Activated T-helper 1 cell treated with anti-CD3 and anti-CD28 coated beads, Interleukin-2, amount 50 U/mL, for 16 hours (primary cell): Measurements from ENCODE around the gene HEPACAM.
"Not testable (repeated sequence)": the region's sequence is repeated elsewhere in the genome, so short reads cannot be mapped to it uniquely, and the experiment has no call there.

Experiments
- DNase-seq, 2 donors: peaks; one replicate each; pipeline ENCODE4 v3.0.0-alpha.2; 2020; ENCODE audit warnings: low read depth in 1 of 2, low spot score in 1 of 2

Gene HEPACAM

DNA sequence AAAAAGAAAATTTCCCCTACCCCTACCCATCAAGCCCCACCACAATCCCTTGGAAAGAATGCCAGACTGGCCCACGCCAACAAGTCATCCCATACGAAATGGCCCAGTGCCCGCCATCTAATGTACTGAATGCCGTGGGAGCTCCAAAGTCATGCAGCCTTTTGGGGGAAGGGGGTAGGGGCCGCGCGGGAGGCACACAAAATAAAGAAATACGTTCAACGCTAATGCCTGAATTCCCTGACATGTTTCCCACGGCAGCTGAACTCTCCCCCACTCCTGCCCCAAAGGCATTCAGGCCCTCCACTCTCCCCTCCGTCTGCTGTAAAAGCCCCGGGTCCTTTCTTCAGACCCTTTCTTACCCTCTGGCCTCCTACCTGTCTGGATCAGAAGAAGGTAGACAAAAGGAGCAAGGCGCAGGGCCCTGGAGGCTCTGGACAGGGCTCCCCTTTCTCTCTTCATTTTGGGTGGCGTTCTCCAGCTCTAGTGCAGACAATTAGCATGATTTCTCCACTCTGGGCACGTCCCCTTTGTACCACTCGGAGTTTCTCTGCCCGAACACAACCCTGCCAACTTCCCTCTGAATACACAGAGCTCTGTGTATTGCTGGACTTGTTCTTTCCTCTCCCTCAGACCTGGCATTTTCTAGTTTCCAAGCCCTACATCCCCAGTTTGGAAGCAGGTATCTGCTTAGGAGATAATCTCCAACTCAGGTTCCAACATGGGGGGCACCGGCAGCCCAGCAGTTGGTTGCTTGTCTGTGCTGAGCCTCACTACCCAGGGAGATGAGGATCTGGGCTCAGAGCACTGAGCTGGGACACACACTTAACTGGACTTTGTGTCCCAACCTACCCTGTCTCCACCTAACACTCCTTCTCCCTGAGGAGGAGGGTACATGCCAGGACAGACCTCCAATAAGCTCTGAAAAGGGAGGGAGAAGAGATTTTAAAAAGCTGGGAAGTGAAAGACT lies at the start of gene HEPACAM:
Gene HEPACAM, minus strand, starts transcription at position 500 of the 967 bp plus-strand sequence. Its CDS starts 41 bp downstream, at position 459.
- no peak for DNase-seq

GRCh38 chr11:124984512-124984854 lies 48.6 kb upstream of the HEPACAM start:
- no peak for DNase-seq

DNA sequence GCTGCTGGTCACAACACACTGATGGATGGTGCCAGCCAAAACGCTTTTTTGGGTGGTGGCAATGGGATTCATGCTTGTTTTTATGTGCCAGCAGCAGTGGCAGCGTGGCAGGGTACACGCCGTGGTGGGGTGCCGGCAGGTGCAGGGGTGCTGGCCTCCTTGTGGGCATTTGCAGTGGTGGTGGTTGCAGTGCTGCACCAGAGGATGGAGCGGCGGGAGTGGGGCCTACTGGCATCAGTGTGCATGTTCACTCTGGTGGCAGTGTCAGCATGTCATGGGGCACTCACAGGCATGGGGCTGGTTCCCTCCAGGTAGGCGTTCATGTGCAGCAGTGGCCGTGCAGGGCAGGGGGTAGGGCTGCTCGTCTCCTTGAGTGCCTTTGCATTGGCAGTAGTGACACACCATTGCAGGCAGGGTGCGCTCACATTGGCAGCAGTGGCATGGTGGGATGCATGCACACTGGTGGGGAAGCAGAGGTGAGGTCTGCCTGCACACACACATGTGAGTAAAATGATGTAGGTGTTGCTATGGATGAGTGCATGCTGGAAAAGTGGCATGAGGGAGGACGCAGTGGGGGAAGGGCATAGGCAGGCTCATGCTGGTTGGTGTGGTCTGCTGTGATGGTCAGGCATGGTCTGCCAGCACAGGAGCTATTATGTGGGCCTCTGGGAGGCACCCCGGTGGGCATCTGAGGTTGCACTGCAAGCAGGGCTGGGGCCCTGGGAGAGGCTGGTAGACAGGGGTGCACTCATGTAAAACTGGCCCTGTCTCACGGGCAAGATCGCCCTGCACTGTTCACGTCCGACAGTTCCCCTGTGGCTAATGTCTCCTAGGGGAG lies 48.0 kb upstream of the HEPACAM start:
- no peak for DNase-seq

DNA sequence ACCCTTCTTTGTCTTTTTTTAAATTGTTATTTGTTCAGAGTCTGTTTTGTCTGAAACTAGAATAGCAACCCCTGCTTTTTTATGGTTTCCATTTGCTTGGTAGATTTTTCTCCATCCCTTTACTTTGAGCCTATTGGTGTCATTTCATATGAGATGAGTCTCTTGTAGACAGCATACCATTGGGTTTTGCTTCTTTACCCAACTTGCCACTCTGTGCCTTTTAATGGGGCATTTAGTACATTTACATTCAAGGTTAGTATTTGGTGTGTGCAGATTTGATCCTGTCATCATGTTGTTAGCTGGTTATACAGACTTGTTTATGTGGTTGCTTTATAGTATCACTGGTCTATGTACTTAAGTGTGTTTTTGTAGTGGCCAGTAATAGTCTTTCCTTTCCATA lies 46.2 kb upstream of the HEPACAM start:
- DNase-seq, result no peak

- no peak for DNase-seq
These were observed 42.5 kb upstream of the HEPACAM start for GRCh38 chr11:124978316-124978715.

DNA sequence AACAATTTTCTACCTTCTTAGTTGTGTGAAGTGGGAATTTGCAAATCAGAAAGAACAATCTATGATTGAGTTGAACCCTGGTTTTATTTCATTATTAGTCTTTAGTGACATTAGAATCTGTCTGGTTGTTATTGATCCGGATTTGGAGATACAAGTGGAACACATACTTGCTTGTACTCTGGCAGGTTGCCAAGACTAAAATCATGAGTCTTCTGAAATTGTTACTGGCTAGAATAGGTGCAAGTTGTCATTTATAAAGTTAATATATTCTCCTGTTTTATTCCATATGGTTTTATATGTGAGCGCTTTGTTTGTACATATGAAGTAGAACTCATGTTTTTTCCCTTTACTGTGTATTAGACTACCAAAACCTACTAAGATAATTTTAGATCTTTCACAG lies 41.2 kb upstream of the HEPACAM start:
- DNase-seq, result no peak

- no peak for DNase-seq
These were observed 40.7 kb upstream of the HEPACAM start for GRCh38 chr11:124976531-124976930.

DNA sequence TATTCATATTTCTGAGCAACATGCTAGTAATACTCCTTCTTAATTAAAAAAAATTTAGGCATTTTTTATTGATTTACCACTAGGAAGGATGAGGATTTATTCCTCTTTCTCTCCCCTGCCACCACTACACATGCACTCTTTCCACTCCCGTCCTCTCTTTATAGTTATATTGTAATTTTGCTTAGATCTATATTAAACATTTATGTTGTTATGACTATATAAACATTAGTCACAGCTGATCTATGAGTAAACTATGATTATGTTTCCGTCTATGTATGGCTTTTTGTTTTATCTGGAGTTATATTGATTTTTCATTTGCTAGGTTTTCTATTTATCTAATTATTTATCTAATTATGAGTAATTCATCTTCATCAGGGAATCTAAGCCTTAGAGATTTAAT lies 36.0 kb upstream of the HEPACAM start:
- DNase-seq, result no peak

GRCh38 chr11:124970925-124971324 lies 35.1 kb upstream of the HEPACAM start:
- DNase-seq, result no peak

GRCh38 chr11:124968197-124968596 lies 32.4 kb upstream of the HEPACAM start:
- not testable (repeated sequence) for DNase-seq

DNA sequence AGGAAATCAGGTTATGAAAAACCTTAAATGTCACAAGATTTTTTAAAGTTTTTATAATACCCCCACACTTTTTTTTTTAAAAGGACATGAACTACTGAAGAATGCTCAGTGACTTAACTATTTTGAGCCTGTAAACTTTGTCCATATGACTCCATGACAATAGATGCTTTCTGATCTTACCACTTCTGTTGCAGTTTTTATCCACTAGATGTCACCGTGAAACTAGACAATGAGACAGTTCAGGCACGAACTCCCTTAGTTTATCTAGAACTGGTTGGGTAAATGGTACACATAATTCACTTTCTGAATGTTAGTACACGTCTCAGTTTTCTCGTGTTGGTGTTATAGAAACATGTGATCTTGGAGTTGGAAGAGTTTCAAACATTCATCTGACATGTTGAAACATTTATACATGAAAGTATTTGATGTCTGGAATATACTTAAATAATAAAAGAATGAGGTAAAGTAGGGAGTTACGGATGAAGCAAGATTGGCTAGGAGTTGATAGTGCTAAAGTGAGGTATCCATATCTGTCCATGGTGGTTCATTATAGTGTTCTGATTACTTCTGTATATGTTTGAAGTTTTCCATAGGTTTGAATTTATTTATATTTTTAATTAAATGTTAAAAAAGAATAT lies 26.2 kb upstream of the HEPACAM start:
- no peak for DNase-seq

GRCh38 chr11:124955035-124955434 lies 19.2 kb upstream of the HEPACAM start:
- DNase-seq, result no peak

- DNase-seq, result no peak
These were observed 18.7 kb upstream of the HEPACAM start for GRCh38 chr11:124954590-124954955.

DNA sequence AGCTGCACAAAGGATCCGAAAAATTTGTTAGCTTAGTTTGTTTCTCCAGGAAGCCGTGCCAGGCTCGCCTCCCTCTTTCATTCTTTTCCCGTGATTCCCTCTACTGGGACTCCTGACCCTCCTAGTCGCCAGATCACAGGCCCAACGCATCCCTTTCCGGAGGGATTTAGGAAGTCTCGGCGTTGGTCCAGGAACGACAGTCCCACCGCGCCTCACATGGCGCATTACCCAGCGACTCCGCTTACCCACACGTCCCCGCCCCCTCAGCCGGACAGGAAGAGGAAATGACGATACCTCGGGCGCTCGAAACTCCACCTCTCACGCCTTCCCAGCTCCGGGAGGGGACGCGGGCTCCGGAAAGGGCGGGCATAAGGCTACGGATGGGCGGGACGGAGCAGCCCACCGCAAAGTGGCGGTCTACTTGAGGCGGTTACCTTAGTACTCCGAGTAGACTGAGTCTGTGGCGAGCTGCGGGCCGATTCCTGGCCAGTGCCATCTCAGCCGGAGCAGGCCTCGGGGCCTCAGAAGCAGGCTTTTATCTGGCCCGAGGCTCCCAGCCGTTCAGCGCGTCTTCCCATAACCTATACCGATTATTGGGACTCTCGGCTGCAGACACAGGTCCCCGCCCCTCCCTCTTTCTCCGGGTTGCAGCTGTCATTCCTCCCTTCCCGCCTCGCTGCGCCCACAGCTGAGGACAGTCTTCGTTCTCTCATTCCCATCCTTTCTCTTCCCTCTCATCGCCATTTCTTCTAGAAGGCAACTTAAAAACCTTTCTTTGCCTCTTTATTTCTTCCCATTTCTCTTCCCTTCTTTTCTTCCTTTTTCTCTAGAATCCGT lies 18.1 kb upstream of the HEPACAM start, which contains the start of gene CCDC15:
Gene CCDC15, plus strand, starts transcription at position 450 of the 837 bp plus-strand sequence. CDS start 531 bp downstream, outside the sequence.
- DNase-seq, result peak; percentile 89 to 91

DNA sequence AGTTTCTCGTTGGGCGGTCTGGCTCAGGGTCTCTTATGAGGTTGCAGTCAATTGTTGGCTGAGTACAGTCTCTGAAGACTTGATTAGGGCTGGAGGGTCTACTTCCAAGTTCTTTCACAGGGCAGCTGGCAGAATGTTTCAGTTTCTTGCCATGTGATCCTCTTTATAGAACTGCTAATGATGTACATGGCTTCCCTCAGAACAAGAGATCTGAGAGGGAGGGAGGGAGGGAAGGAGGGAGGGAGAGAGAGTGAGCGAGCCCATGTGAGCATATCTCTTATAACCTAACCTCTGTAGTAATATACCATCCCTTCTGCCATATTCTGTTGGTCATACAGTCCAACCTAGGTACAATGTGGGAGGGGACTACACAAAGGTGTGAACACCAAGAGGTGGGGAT lies 15.5 kb upstream of the HEPACAM start:
- DNase-seq, result no peak

DNA sequence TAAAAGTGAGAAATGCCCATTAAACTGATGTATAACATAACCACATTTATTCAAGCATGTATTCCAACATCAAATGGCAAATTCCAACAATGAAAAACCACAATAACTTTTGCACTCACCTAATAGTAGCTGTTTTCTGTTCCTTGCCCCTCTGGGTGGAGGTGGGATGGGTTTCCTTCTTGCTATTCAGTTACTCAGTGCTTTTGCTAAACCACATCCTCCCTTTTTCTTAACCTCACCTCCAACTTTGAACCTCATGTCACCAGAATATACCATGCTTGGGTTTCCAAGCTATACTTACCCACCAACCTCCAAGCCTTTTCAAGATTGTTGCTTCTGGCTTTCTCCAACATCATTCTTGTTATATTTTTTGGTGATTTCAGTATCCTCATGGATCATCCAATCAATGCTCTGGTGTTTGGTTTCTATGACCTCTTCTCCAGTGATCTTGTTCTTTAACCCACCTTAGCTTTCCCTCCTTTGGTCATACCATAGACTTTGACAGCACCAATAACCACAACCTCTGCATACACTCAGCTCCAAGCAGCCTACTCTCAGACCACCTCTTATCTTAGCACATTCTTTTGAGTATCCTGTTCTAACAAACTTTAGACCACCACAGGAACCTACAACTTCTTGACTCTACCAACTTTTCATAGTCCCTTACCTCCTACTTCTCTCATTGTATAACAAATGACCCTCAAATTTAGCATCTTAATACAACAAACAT lies 14.9 kb upstream of the HEPACAM start:
- no peak for DNase-seq

GRCh38 chr11:124946735-124947141 lies 10.9 kb upstream of the HEPACAM start:
- no peak for DNase-seq

- DNase-seq, result no peak
These were observed 10.0 kb upstream of the HEPACAM start for GRCh38 chr11:124945826-124946225.

DNA sequence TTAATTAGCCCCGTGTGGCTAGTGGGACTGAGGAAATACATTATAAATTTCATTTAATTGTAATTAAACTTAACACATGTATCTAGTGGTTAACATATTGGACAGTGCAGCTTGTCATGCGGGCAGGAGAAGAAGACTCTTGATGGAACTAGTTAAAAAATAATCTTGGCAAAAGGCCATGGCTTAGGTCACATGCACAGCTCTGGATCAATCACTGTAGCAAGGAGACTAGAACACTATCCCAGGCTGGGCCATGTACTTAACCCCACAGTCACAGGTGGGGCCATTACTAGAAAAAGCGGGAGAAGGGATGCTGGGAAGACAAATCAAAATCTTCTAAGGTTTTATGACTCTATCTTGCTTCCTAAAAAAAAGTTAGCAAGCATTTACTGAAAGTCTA lies 8.7 kb upstream of the HEPACAM start:
- no peak for DNase-seq

DNA sequence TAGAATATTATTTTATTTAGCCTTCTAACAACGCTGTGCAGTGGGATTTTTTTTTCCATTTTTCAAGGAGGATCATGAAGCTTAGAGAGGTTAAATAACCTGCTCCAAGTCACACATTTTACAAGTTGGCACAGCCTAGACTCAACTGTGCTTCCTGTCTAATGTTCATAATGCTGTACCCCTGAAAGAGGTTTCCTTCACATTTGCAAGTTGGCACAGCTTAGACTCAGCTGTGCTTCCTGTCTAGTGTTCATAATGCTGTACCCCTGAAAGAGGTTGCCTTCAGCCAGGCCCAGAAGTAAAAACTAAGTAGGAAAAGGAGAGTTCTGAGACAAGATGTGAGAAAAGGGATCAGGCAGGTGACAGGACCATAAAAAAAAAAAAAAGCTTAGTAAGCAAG lies 7.9 kb upstream of the HEPACAM start:
- no peak for DNase-seq
